Bronchial epithelial cell (primary cell): ENCODE data around the gene MSTN. TPM values are rescaled to one million over a fixed set of nuclear protein-coding genes. Genes with fewer than 3 reads are reported as not detected.

ENCODE experiments used
- DNase-seq: peaks from one replicate; pipeline ENCODE4 v3.0.0-alpha.2; 2010; ENCODE audit warnings: low read depth
- FAIRE-seq: peaks from 2 replicates; lab custom pipeline; 2011; peaks lifted over from hg19 to GRCh38; lab: Jason Lieb, UNC
- H3K27me3 ChIP-seq: 2 replicates; pipeline ENCODE4 v1.5.1; 2011; ENCODE audit warnings: low read length; ENCODE audit not compliant: control insufficient read depth, insufficient read depth
- H3K36me3 ChIP-seq: 2 replicates; pipeline ENCODE4 v1.5.1; 2011; ENCODE audit warnings: low read length; ENCODE audit not compliant: control insufficient read depth, insufficient read depth
- H3K4me3 ChIP-seq: 2 replicates; pipeline ENCODE4 v1.5.1; 2011; ENCODE audit warnings: mild to moderate bottlenecking, low read depth, low read length, control low read depth
- total RNA-seq: library from RNA; depleted of rRNA; stranded (reverse); fragments of >200 nt; gene quantifications from 2 replicates; pipeline ENCODE4 v1.2.1, GENCODE V29; 2014
- TF ChIP-seq, protein P1 (sequence below): IDR thresholded peaks from 2 replicates; pipeline ENCODE4 v1.5.1; 2011; ENCODE audit warnings: mild to moderate bottlenecking, moderate library complexity, low read length, control low read depth, inconsistent platforms; ENCODE audit not compliant: insufficient read depth, severe bottlenecking

Gene MSTN
- total RNA-seq, 1 donor from 2014 or later = not detected

DNA sequence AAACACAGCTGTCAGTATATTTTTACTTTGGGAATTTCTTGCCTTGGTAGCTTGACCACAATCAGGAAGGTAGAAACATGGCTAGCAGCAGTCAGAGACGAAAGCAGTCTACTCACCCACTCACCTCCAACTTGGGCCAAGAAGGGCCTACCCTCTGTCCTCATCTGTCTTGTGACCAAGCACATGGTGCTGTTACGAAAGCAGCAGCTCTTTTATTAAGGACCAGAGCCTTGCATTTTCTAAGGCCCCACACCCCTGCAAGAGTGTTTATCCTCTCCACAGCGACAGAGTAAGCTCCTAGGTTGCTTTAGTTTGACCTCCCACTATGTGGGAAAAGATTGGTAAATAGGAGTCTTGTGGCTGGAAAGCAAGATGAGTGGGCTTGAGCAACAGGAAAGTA lies 31.3 kb upstream of the MSTN start:
- TF ChIP-seq, protein P1, sequence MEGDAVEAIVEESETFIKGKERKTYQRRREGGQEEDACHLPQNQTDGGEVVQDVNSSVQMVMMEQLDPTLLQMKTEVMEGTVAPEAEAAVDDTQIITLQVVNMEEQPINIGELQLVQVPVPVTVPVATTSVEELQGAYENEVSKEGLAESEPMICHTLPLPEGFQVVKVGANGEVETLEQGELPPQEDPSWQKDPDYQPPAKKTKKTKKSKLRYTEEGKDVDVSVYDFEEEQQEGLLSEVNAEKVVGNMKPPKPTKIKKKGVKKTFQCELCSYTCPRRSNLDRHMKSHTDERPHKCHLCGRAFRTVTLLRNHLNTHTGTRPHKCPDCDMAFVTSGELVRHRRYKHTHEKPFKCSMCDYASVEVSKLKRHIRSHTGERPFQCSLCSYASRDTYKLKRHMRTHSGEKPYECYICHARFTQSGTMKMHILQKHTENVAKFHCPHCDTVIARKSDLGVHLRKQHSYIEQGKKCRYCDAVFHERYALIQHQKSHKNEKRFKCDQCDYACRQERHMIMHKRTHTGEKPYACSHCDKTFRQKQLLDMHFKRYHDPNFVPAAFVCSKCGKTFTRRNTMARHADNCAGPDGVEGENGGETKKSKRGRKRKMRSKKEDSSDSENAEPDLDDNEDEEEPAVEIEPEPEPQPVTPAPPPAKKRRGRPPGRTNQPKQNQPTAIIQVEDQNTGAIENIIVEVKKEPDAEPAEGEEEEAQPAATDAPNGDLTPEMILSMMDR = no peak
- FAIRE-seq = no peak
- DNase-seq = no peak
- Histone ChIP-seq H3K4me3 (no peak overlapping the region), H3K27me3 (no peaks in the 10 kb centered on the region), H3K36me3 (no peaks in the 10 kb centered on the region)

DNA sequence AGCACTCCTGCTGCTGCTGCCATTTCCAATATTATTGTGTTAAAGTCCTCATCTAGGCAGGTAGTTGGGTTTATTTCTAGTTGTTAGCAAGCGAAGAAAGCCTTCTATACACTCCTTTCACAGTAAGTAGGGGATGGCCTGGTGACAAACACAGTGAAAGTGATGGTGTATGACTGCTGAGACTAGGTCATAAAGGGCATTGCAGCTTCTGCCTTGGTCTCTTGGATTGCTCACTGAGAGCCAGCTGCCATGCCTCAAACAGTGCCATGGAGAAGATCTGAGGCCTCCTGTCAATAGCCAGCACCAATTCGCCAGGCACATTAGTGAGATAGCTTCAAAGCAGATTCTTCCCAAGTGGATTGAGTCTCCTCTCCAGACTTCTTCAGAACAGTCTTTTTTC lies 27.6 kb upstream of the MSTN start:
- no peaks in the 10 kb centered on the region for H3K36me3 ChIP-seq
- TF ChIP-seq, protein P1 = no peak
- DNase-seq (no peak), FAIRE-seq (no peak)
- no peaks in the 10 kb centered on the region for H3K27me3 ChIP-seq
- H3K4me3 ChIP-seq = no peak overlapping the region

DNA sequence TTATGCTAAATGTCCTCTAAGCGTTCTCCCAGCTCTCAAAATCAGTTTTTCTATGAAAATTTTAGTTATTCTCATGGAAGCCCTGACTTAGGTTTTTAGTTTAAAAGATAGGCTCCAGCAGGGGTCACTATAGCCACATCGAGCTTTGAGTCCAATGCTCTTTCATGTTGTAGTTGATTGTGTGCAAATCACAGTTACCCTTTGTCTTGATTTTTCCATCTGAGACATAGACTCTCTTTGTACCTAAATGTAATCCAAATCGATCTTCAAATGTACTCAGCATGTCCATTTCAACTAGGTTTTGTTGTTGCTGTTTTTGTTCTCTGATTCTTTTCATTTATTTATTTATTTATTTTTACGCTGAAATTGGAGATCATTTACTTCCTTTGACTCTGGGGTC lies 26.4 kb upstream of the MSTN start:
- TF ChIP-seq, protein P1 = peak; percentile 74
- Histone ChIP-seq H3K4me3 (no peak overlapping the region), H3K36me3 (no peaks in the 10 kb centered on the region), H3K27me3 (no peaks in the 10 kb centered on the region)
- FAIRE-seq (no peak), DNase-seq (peak; percentile 61)

DNA sequence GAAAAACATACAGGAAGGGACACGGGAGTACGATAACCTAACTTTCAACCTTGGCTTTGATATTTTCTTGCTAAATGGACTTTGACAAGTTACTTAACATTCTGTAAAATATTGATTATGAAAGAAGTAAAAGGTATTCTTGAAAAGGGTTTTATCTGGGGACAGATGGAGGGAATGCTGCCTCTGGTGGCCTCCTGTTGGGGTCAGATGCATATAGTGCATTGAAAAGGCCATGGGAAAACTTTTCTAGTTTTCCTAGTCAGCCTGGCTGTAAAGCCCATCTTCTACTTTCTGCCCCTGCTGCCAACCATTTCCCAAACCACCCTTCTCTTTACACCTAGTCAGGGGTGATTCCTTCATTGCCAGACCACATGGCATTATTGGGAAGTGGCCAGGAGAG lies 22.2 kb upstream of the MSTN start:
- H3K27me3 ChIP-seq = no peaks in the 10 kb centered on the region
- no peak overlapping the region for H3K4me3 ChIP-seq
- no peaks in the 10 kb centered on the region for H3K36me3 ChIP-seq
- DNase-seq (no peak), FAIRE-seq (no peak)
- TF ChIP-seq, protein P1 = no peak

DNA sequence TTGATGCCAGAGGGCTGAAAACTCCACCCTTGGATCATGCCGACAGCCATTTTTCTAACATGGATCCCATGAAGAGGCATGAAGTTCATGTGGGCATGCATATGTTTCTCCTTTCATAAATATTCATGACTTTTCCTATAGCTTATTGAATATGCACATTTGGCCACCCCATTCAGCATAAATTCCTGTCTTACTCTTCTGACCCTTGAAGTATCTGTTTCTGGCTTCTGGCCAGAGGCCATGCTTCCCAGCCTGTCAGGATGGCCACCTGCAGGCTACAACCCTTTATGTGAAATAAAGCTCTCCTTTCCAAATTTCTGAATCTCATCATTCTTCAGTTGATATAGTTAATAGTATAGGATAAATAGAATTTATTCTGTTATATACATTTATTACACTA lies 19.6 kb upstream of the MSTN start:
- Histone ChIP-seq H3K27me3 (no peaks in the 10 kb centered on the region), H3K36me3 (no peaks in the 10 kb centered on the region), H3K4me3 (no peak overlapping the region)
- no peak for FAIRE-seq
- no peak for DNase-seq
- TF ChIP-seq, protein P1 = no peak

DNA sequence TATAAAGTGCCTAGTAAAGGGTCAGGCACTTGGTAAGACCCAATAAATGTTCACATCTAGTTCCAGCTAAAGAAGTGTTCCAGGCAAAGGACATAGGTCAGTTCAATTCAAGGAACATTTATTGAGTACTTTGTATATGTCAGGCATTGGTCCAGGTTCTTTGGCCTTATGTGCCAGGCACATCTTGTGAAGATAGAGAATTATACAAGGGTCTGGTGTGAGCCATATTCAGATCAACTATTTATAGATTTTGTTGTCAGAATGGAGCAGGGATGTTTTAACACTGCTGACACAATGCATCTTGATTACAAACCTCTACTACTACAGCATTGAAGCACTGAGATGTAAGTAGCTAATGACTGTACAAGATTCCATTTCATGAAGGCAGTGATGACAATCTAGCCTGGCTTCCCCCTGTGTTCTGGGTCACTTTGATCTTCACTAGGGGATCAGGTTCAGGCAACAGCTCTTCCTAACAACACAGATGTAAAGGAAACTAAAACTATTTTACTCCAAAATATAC lies 18.1 kb upstream of the MSTN start:
- FAIRE-seq (no peak), DNase-seq (no peak)
- Histone ChIP-seq H3K27me3 (no peaks in the 10 kb centered on the region), H3K36me3 (no peaks in the 10 kb centered on the region), H3K4me3 (no peak overlapping the region)
- TF ChIP-seq, protein P1 = no peak
